ENCODE data around the gene HIVEP3.

Gene HIVEP3

DNA sequence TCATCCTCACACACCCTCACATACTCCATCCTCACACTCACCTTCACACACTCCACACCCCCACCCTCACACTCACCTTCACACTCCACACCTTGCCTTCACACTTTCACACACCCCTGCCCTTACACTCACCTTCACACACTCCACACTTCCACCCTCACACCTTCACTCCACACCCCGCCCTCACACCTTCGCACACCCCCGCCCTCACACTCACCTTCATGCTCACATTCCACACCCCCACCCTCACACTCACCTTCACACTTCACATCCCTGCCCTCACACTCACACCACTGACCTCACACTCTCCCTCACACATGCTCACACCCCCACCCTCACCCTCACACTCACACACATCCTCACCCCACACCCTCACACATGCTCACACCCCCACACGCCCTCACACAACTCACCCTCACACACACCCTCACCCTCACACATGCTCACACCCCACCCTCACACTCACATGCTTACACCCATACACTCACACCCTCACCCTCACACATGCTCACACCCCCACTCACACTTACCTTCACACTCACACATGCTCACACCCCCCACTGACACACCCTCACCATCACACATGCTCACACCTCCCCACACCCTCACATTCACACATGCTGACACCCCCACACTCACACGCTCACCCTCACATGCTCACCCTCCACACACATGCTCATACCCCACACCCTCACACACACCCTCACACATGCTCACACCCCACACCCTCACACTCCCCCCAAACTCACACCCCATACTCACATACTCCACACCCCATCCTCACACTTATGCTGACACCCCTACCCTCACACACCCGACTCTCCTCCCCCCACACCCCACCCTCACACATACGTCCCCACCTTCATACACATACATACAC lies 389.8 kb downstream of the HIVEP3 start:
- no peak overlapping the region for H3K9ac ChIP-seq (ENCODE audit: low read length in 2 of 2)
- no peak overlapping the region for H3K4me3 ChIP-seq (ENCODE audit: low read length in 2 of 2)
- no peaks in the 10 kb centered on the region for H3K4me1 ChIP-seq (ENCODE audit: control insufficient read depth, insufficient read depth, low read length)
- H3K27ac ChIP-seq (ENCODE audit: low read length) = no peak overlapping the region
- H3K36me3 ChIP-seq (ENCODE audit: control insufficient read depth in 2 of 2, insufficient read depth in 2 of 2, low read length in 2 of 2) = no peaks in the 10 kb centered on the region
- H3K9me3 ChIP-seq (ENCODE audit: control insufficient read depth in 2 of 2, low read length in 2 of 2) = no peaks in the 10 kb centered on the region
- no peaks in the 10 kb centered on the region for H3K27me3 ChIP-seq (ENCODE audit: control insufficient read depth in 1 of 2, insufficient read depth in 2 of 2, low read length in 2 of 2)

DNA sequence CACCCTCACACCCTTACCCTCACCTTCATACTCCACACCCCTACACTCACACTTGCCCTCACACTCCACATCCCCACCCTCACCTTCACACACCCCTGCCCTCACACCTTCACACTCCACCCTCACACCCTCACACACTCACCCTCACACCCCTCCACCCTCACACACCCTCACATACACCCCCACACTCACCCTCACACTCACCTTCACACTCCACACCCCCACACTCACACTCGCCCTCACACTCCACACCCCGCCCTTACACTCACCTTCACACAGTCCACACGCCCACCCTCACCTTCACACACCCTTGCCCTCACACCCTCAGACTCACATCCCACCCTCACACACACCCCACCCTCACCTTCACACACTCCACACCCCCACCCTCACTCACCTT lies 390.6 kb downstream of the HIVEP3 start:
- Histone ChIP-seq H3K4me1 (ENCODE audit: control insufficient read depth, insufficient read depth, low read length) (no peaks in the 10 kb centered on the region), H3K4me3 (ENCODE audit: low read length in 2 of 2) (no peak overlapping the region), H3K9me3 (ENCODE audit: control insufficient read depth in 2 of 2, low read length in 2 of 2) (no peaks in the 10 kb centered on the region), H3K9ac (ENCODE audit: low read length in 2 of 2) (no peak overlapping the region), H3K27ac (ENCODE audit: low read length) (no peak overlapping the region), H3K36me3 (ENCODE audit: control insufficient read depth in 2 of 2, insufficient read depth in 2 of 2, low read length in 2 of 2) (no peaks in the 10 kb centered on the region), H3K27me3 (ENCODE audit: control insufficient read depth in 1 of 2, insufficient read depth in 2 of 2, low read length in 2 of 2) (no peaks in the 10 kb centered on the region)

DNA sequence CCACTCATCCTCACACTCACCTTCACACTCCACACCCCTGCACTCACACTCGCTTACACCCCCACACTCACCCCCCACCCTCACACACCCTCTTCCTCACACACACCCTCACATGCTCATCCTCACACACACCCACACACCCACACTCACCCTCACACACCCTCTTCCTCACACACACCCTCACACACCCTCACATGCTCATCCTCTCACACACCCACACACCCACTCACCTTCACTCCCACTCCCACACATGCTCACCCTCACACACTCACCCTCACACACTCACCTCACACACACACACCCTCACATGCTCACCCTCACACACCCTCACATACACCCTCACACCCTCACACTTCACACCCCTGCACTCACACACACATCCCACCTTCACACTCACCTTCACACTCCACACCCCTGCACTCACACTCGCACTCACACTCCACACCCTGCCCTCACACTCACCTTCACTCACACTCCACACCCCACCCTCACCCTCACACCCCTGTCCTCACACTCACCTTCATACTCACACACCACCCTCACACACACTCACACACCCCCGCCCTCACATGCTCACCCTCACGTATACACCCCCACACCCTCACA lies 391.7 kb downstream of the HIVEP3 start:
- H3K27me3 ChIP-seq (ENCODE audit: control insufficient read depth in 1 of 2, insufficient read depth in 2 of 2, low read length in 2 of 2) = no peaks in the 10 kb centered on the region
- H3K36me3 ChIP-seq (ENCODE audit: control insufficient read depth in 2 of 2, insufficient read depth in 2 of 2, low read length in 2 of 2) = no peaks in the 10 kb centered on the region
- H3K4me1 ChIP-seq (ENCODE audit: control insufficient read depth, insufficient read depth, low read length) = no peaks in the 10 kb centered on the region
- H3K9ac ChIP-seq (ENCODE audit: low read length in 2 of 2) = no peak overlapping the region
- no peak overlapping the region for H3K27ac ChIP-seq (ENCODE audit: low read length)
- H3K9me3 ChIP-seq (ENCODE audit: control insufficient read depth in 2 of 2, low read length in 2 of 2) = no peaks in the 10 kb centered on the region
- no peak overlapping the region for H3K4me3 ChIP-seq (ENCODE audit: low read length in 2 of 2)

DNA sequence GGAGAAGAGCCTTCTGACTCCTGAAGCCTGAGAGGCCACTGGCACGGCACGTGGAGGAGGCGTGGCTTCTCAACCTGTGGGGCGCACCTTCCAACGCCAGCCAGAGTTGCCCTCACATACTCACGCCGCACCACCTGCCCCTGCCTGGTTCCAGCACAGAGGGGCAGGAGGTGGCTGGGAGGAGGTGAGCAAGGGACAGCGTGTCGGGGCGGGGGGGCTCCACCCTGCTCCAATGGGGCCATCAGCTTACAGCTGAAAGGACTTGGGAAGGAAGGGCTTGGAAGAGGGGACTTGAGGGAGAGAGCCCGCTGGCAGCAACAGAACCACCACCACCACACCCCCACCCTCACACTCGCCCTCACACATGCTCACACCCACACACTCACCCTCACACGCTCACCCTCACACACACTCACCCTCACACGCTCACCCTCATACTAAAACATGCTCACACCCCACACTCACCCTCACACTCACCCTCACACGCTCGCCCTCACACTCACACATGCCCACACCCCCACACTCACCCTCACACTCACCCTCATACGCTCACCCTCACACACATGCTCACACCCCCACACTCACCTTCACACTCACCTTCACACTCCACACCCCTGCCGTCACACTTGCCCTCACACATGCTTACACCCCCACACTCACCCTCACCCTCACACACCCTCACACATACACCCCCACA lies 392.7 kb downstream of the HIVEP3 start:
- Histone ChIP-seq H3K9me3 (ENCODE audit: control insufficient read depth in 2 of 2, low read length in 2 of 2) (no peaks in the 10 kb centered on the region), H3K27me3 (ENCODE audit: control insufficient read depth in 1 of 2, insufficient read depth in 2 of 2, low read length in 2 of 2) (no peaks in the 10 kb centered on the region), H3K4me1 (ENCODE audit: control insufficient read depth, insufficient read depth, low read length) (no peaks in the 10 kb centered on the region), H3K4me3 (ENCODE audit: low read length in 2 of 2) (no peak overlapping the region), H3K9ac (ENCODE audit: low read length in 2 of 2) (no peak overlapping the region), H3K27ac (ENCODE audit: low read length) (no peak overlapping the region), H3K36me3 (ENCODE audit: control insufficient read depth in 2 of 2, insufficient read depth in 2 of 2, low read length in 2 of 2) (no peaks in the 10 kb centered on the region)

DNA sequence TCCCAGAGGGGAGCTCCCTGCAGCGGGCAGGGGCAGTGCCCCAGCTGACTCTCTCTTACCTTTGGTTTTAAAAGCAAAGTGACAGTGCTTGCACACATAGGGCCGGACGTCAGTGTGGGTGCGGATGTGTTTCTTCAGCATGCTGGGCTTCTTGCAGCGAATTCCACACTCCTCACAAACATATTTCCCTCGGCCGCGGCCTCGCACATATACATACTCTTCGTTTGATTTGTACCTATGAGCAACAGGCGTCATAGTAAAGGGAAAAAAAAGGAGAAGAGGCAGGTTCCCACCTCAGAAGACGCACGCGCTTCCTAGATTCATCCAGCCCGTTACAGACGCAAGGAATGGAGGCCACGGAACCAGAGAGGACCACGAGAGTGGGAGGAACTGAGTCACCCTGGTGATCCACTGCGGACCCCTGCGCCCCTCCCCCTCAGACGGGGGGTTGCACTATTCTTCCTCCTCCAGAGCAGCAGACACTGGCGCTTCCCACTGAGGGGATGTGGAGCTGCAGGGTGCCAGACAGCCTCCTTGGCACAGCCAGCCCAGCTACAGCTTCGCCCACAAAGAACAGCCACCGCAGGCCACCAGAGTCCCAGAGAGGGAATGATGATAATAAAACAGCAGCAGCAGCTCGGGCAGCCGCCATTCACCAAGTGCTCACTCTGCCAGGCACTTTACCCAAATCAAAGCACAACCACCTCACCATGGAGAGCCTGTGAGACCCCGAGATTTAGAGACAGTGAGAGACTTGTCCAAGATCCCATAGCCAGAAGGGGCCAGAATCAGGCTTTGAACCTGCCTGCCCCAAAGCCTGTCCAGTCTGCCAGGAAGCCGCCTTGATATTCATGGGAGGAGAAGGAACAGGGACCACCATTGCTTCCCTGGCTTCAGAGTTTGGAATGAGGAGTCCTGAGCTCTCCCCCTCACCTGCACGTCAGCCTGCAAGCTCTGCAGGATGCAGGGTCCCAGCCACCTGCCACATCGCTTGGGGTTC lies 393.7 kb downstream of the HIVEP3 start:
- Histone ChIP-seq H3K9me3 (ENCODE audit: control insufficient read depth in 2 of 2, low read length in 2 of 2) (no peaks in the 10 kb centered on the region), H3K36me3 (ENCODE audit: control insufficient read depth in 2 of 2, insufficient read depth in 2 of 2, low read length in 2 of 2) (no peaks in the 10 kb centered on the region), H3K4me1 (ENCODE audit: control insufficient read depth, insufficient read depth, low read length) (no peaks in the 10 kb centered on the region), H3K4me3 (ENCODE audit: low read length in 2 of 2) (no peak overlapping the region), H3K27me3 (ENCODE audit: control insufficient read depth in 1 of 2, insufficient read depth in 2 of 2, low read length in 2 of 2) (no peaks in the 10 kb centered on the region), H3K27ac (ENCODE audit: low read length) (no peak overlapping the region), H3K9ac (ENCODE audit: low read length in 2 of 2) (no peak overlapping the region)

DNA sequence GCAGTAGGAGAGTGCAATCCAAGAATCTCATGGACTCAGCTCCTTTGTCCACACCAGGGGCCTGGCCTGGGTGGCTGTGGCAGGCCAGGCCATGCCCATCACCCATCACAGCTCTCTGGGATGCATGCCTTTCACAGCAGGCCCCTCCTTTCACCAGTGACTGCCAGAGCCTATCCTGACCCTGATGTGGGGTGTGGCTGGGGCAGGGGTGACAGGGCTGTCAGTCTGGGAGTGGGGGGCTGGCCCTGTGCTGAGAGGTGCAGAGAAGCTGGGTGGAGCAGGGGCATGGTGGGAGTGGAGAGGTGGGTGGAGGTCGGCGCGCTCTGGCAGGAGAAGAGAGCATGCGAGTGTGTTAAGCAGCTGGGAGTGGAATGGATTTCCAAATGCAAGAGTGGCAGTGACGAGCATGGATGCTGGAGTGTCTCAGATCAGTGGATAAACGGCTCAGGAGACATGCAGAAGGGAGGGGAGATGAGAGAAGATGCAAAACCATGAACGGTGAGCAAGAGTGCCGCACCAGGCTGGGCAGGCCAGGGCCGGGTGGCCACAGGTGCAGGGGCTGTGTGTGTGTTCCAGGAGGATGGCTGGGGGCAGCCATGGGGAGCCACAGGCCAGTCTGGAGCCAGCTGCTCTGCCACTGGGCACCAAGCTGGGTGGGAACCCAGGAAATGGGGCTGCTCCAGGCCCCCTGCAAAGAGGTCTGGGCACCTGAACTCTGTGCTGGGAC lies 394.6 kb downstream of the HIVEP3 start:
- no peak overlapping the region for H3K4me3 ChIP-seq (ENCODE audit: low read length in 2 of 2)
- H3K4me1 ChIP-seq (ENCODE audit: control insufficient read depth, insufficient read depth, low read length) = no peaks in the 10 kb centered on the region
- H3K9ac ChIP-seq (ENCODE audit: low read length in 2 of 2) = no peak overlapping the region
- no peaks in the 10 kb centered on the region for H3K27me3 ChIP-seq (ENCODE audit: control insufficient read depth in 1 of 2, insufficient read depth in 2 of 2, low read length in 2 of 2)
- H3K36me3 ChIP-seq (ENCODE audit: control insufficient read depth in 2 of 2, insufficient read depth in 2 of 2, low read length in 2 of 2) = no peaks in the 10 kb centered on the region
- no peak overlapping the region for H3K27ac ChIP-seq (ENCODE audit: low read length)
- no peaks in the 10 kb centered on the region for H3K9me3 ChIP-seq (ENCODE audit: control insufficient read depth in 2 of 2, low read length in 2 of 2)

DNA sequence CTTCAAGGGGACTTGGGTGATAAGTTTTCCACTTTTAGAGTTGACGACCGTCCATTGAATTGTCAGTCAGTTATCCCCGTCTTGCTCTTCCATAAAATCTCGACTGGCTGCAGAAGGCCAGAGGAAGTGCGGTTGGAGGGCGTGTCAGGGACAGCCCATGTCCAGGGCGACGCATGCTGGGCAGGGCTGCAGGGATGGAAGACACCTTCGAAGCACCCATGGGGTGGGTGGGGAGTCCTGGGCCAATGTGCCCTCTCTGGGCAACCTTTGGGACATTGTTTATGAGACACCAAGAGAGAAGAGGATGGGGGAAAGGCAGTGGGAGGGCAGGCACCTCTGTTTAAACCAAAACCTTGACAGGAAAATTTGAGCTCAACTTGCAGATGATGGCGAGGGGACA lies 395.7 kb downstream of the HIVEP3 start:
- Histone ChIP-seq H3K27ac (ENCODE audit: low read length) (no peak overlapping the region), H3K27me3 (ENCODE audit: control insufficient read depth in 1 of 2, insufficient read depth in 2 of 2, low read length in 2 of 2) (no peaks in the 10 kb centered on the region), H3K4me3 (ENCODE audit: low read length in 2 of 2) (no peak overlapping the region), H3K4me1 (ENCODE audit: control insufficient read depth, insufficient read depth, low read length) (no peaks in the 10 kb centered on the region), H3K36me3 (ENCODE audit: control insufficient read depth in 2 of 2, insufficient read depth in 2 of 2, low read length in 2 of 2) (no peaks in the 10 kb centered on the region), H3K9ac (ENCODE audit: low read length in 2 of 2) (no peak overlapping the region), H3K9me3 (ENCODE audit: control insufficient read depth in 2 of 2, low read length in 2 of 2) (no peaks in the 10 kb centered on the region)

DNA sequence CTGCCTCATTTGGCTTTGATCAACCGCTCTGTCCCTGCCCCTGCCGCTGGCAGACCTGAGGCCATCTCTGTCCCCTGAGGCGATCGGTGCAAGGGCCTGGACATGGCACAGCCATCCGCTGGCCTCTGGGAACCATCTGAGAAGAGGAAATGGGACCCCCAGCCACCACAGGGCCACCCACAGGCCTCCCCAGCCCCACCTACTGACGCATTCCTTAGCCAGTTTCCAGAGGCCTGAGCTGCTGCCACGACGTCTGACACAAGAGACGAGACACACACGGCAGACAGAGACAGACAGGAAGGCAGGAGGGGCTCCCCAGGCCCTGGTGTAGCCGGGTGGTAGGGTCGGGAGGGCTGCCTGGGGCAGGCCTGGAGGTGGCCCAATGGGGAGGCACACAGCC lies 397.0 kb downstream of the HIVEP3 start:
- Histone ChIP-seq H3K27me3 (ENCODE audit: control insufficient read depth in 1 of 2, insufficient read depth in 2 of 2, low read length in 2 of 2) (no peaks in the 10 kb centered on the region), H3K27ac (ENCODE audit: low read length) (no peak overlapping the region), H3K9me3 (ENCODE audit: control insufficient read depth in 2 of 2, low read length in 2 of 2) (no peaks in the 10 kb centered on the region), H3K9ac (ENCODE audit: low read length in 2 of 2) (no peak overlapping the region), H3K36me3 (ENCODE audit: control insufficient read depth in 2 of 2, insufficient read depth in 2 of 2, low read length in 2 of 2) (no peaks in the 10 kb centered on the region), H3K4me1 (ENCODE audit: control insufficient read depth, insufficient read depth, low read length) (peaks cover 4% of the 10 kb centered on the region), H3K4me3 (ENCODE audit: low read length in 2 of 2) (no peak overlapping the region)

DNA sequence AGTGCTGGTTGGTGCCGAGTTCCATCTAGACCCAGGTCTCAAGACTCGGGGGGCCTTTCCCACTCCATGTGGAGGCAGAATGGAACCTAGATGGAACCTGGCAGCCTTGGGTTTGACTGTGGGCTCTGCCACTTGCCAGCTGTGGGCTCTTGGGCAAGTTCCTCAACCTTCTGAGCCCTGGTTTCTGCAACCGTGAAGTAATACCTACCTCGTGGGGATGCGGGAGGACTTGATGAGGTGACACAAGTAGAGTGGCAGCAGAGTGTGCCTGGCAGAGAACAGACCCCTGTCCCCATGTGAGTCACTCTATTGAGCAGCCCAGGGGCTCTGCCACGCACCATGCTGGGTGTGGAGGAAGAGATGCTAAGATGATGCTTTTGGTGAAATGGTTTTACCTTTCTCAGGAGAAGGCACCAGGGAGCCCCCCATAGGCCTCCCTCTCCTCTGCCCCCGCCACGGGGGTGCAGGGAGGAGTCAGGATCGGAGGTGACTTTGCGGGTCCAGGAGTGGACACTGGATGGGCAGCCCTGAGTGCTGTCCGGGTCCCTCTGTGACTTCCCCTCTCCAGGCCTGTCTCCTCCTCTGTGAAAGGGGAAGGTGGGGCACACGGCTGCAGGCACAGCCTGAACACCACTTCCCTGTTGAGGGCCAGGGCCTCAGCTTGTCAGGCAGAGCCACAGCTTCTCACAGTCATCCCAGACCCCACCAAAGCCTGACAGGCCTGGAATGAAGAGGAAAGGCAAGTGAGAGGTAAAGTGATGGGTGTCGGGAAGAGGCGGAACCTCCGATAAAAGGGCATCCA lies 397.6 kb downstream of the HIVEP3 start:
- H3K9ac ChIP-seq (ENCODE audit: low read length in 2 of 2) = no peak overlapping the region
- H3K9me3 ChIP-seq (ENCODE audit: control insufficient read depth in 2 of 2, low read length in 2 of 2) = no peaks in the 10 kb centered on the region
- H3K27ac ChIP-seq (ENCODE audit: low read length) = no peak overlapping the region
- H3K4me1 ChIP-seq (ENCODE audit: control insufficient read depth, insufficient read depth, low read length) = peaks cover 10% of the 10 kb centered on the region
- no peaks in the 10 kb centered on the region for H3K27me3 ChIP-seq (ENCODE audit: control insufficient read depth in 1 of 2, insufficient read depth in 2 of 2, low read length in 2 of 2)
- no peak overlapping the region for H3K4me3 ChIP-seq (ENCODE audit: low read length in 2 of 2)
- no peaks in the 10 kb centered on the region for H3K36me3 ChIP-seq (ENCODE audit: control insufficient read depth in 2 of 2, insufficient read depth in 2 of 2, low read length in 2 of 2)

All from stomach smooth muscle (tissue), 2 donors.